K562 (cell line): ENCODE results near the gene TUBB4B. TPM values are rescaled to one million over a fixed set of nuclear protein-coding genes. Genes with fewer than 3 reads are reported as not detected.

ENCODE experiments used
- FIP1L1 ChIP-seq: fragments of 200-400 bp; formaldehyde crosslinking; IDR thresholded peaks from 2 replicates; pipeline ENCODE4 v1.6.1; 2018; ENCODE audit warnings: mild to moderate bottlenecking, low read depth, low read length; ENCODE audit not compliant: poor library complexity, severe bottlenecking
- GTF2F1 ChIP-seq: IDR thresholded peaks from 2 replicates; pipeline ENCODE4 v1.6.1; 2011; ENCODE audit warnings: low read depth, low read length, improper control_type of control experiment
- HDAC8 ChIP-seq: fragments of 450-650 bp; IDR thresholded peaks from 2 replicates; pipeline ENCODE4 v1.6.1; 2016; ENCODE audit warnings: mild to moderate bottlenecking, missing genetic modification characterization, moderate library complexity, missing compliant biosample characterization
- HDGF ChIP-seq: fragments of 450-650 bp; IDR thresholded peaks from 2 replicates; pipeline ENCODE4 v1.6.1; 2016
- KDM5B ChIP-seq: fragments of 200-600 bp; sonication (generic); IDR thresholded peaks from 2 replicates; pipeline ENCODE4 v1.6.1; 2012; ENCODE audit warnings: low read depth, mild to moderate bottlenecking, moderate library complexity, low read length, control low read depth, inconsistent platforms; ENCODE audit not compliant: insufficient replicate concordance
- KLF10 ChIP-seq: fragments of 250-450 bp; sonication (Bioruptor Pico); IDR thresholded peaks from 2 replicates; pipeline ENCODE4 v1.6.1; 2021; ENCODE audit warnings: matching md5 sums
- MXD1 ChIP-seq: fragments of 250-450 bp; sonication (Bioruptor Pico); IDR thresholded peaks from 2 replicates; pipeline ENCODE4 v1.8.0; 2021; ENCODE audit warnings: borderline replicate concordance, mild to moderate bottlenecking, moderate library complexity; ENCODE audit not compliant: poor library complexity, severe bottlenecking
- NFIC ChIP-seq: fragments of 450-650 bp; IDR thresholded peaks from 2 replicates; pipeline ENCODE4 v1.6.1; 2017; ENCODE audit warnings: mild to moderate bottlenecking, inconsistent platforms
- NR1H2 ChIP-seq: sonication (generic); formaldehyde crosslinking; IDR thresholded peaks from 2 replicates; pipeline ENCODE4 v1.4.0; 2020; ENCODE audit warnings: mild to moderate bottlenecking, missing genetic modification reagents
- NUFIP1 ChIP-seq: fragments of 450-650 bp; IDR thresholded peaks from 2 replicates; pipeline ENCODE4 v1.6.1; 2018; ENCODE audit not compliant: partially characterized antibody
- POLR2G ChIP-seq: fragments of 200-400 bp; formaldehyde crosslinking; IDR thresholded peaks from 2 replicates; pipeline ENCODE4 v1.6.1; 2017; ENCODE audit warnings: low read depth, mild to moderate bottlenecking, antibody characterized with exemption, low read length, moderate library complexity
- PTBP1 ChIP-seq: fragments of 200-400 bp; formaldehyde crosslinking; IDR thresholded peaks from 2 replicates; pipeline ENCODE4 v1.6.1; 2017; ENCODE audit warnings: low read depth, low read length
- SIX5 ChIP-seq, 2 experiments: IDR thresholded peaks; 2 replicates each; pipeline ENCODE4 v1.6.1; 2011; ENCODE audit warnings: low read length in 2 of 2, borderline replicate concordance in 1 of 2, low read depth in 1 of 2, mild to moderate bottlenecking in 1 of 2, moderate library complexity in 1 of 2; ENCODE audit not compliant: insufficient read depth in 1 of 2
- ZBTB34 ChIP-seq: fragments of 250-450 bp; sonication (Bioruptor Pico); IDR thresholded peaks from 2 replicates; pipeline ENCODE4 v1.8.0; 2021; ENCODE audit warnings: mild to moderate bottlenecking, moderate library complexity
- ZFP91 ChIP-seq: sonication (generic); formaldehyde crosslinking; IDR thresholded peaks from 2 replicates; pipeline ENCODE4 v1.8.0; 2022; ENCODE audit warnings: mild to moderate bottlenecking, missing genetic modification reagents
- ZNF12 ChIP-seq: sonication (generic); formaldehyde crosslinking; IDR thresholded peaks from 2 replicates; pipeline ENCODE4 v1.4.0; 2020; ENCODE audit warnings: mild to moderate bottlenecking, missing genetic modification reagents
- ZNF354B ChIP-seq: fragments of 250-450 bp; sonication (Bioruptor Pico); IDR thresholded peaks from 2 replicates; pipeline ENCODE4 v1.4.0; 2020
- polyA plus RNA-seq, 8 experiments: library from polyadenylated mRNA; depleted of rRNA in 4 of 8; stranded (reverse) in 5 of 8; unstranded in 3 of 8; fragments of >200 nt; fragmentation: Nextera tagmentation in 2 of 8; fragmentation: Illumina TruSeq in 1 of 8; extraction: Ambion mirVana in 2 of 8; extraction: Trizol in 1 of 8; gene quantifications; 2 replicates each; pipeline versions ENCODE4 v1.2.1 to v1.2.3, GENCODE V29; 2011 to 2014; ENCODE audit warnings: inconsistent platforms in 1 of 8, missing spikeins in 1 of 8
- total RNA-seq, 7 experiments: library from RNA; depleted of rRNA in 6 of 7; stranded (reverse); fragments of >200 nt in 6 of 7; fragmentation: Illumina TruSeq in 2 of 7; extraction: Trizol in 2 of 7; gene quantifications; 2 replicates each; pipeline versions ENCODE4 v1.2.1 to v1.2.3, GENCODE V29; 2011 to 2021; ENCODE audit warnings: low replicate concordance in 1 of 7
- TF ChIP-seq, protein P1 (sequence below): fragments of 250-450 bp; sonication (Bioruptor Pico); IDR thresholded peaks from 2 replicates; pipeline ENCODE4 v1.5.1; 2021; ENCODE audit warnings: mild to moderate bottlenecking
- TF ChIP-seq, protein P2 (sequence below), 2 experiments: fragments of 450-650 bp in 1 of 2; sonication (generic) in 1 of 2; formaldehyde crosslinking in 1 of 2; IDR thresholded peaks in 1 of 2; conservative IDR thresholded peaks in 1 of 2; 2 replicates each; pipeline versions ENCODE4 v1.6.1 to v1.8.1; 2016 to 2023; ENCODE audit warnings: mild to moderate bottlenecking in 2 of 2, moderate library complexity in 2 of 2, inconsistent platforms in 1 of 2, missing genetic modification reagents in 1 of 2

The TUBB4B gene
- total and polyA plus RNA-seq, 9 of the 15 experiments (the other 6 are each of a cell fraction or from before 2014, with no cell fraction given): 24.1 to 443 (median 268) TPM

DNA sequence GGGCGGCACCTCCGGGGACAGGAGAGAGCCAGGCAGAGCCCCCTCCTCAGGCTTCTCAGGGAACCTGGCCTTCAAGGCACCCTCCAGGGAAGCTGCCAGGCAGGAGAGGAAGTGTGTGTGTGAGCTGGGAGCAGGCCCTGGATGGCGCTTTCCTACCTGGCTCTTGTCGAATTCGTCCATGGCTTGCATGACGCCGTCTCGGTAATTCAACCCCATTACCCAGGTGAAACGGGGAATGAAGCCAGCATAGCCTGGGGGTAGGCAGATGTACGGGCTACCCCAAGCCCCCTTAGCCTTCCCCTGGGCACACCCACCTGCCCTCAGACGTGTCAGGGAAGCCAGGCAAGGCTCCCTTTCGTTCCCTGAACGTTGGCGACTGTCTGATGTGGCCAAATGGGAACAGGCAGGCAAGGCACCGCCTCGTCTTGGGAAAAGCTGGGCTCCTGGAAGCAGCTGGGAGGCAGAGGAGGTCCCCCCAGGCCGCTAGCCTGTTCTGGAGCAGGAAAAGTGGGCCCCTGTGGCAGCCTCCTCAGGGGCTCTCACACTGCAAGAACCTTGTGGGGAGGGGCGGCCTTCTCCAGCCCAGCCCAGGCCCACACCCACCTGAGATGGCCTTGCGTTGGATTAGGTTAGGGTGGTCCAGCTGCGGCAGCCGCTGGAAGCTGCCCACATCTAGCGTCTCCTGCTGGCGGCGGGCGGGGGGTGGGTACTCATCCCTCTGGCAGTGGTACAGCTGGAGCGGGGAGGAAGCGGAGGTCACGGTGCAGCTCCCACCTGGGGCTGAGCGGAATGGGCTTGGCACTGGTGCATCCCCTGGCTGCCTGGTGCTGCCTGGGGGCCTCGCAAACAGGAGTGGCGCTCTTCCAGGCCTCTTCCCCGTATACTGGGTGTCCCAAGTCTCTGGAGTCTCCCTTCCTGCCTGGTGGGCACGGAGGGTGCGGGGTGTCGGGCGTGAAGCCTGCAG is 3.7 kb downstream of the TUBB4B start (continued):
- TF ChIP-seq, protein P1, sequence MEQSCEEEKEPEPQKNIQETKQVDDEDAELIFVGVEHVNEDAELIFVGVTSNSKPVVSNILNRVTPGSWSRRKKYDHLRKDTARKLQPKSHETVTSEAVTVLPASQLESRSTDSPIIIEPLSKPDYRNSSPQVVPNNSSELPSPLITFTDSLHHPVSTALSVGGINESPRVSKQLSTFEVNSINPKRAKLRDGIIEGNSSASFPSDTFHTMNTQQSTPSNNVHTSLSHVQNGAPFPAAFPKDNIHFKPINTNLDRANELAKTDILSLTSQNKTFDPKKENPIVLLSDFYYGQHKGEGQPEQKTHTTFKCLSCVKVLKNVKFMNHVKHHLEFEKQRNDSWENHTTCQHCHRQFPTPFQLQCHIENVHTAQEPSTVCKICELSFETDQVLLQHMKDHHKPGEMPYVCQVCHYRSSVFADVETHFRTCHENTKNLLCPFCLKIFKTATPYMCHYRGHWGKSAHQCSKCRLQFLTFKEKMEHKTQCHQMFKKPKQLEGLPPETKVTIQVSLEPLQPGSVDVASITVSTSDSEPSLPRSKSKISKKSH (CRISPR knock-in tag): no peak
- no peak for TF ChIP-seq ZNF12 (CRISPR knock-in tag)
- TF ChIP-seq, protein P2, sequence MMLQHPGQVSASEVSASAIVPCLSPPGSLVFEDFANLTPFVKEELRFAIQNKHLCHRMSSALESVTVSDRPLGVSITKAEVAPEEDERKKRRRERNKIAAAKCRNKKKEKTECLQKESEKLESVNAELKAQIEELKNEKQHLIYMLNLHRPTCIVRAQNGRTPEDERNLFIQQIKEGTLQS (IDR thresholded peaks at IDR 0.05): no peak
- TF ChIP-seq, protein P2 (CRISPR knock-in tag; conservative IDR thresholded peaks at IDR 0.05): no peak
- 0 out of 2 replicates have a peak, but pooled peaks have one; percentile 23 for TF ChIP-seq PTBP1
- TF ChIP-seq ZFP91: no peak
- peak; percentile 88 for TF ChIP-seq POLR2G
- TF ChIP-seq ZBTB34 (CRISPR knock-in tag): no peak
- no peak for TF ChIP-seq MXD1 (CRISPR knock-in tag)
- TF ChIP-seq NFIC: no peak
- no peak for TF ChIP-seq GTF2F1
- TF ChIP-seq HDAC8: no peak
- TF ChIP-seq NR1H2: no peak
- no peak for TF ChIP-seq KLF10
- TF ChIP-seq KDM5B: peak; percentile 79
- no peak for TF ChIP-seq HDGF
- TF ChIP-seq NUFIP1: no peak
- TF ChIP-seq ZNF354B: no peak
- TF ChIP-seq FIP1L1: peak; percentile 56
- no peak for TF ChIP-seq SIX5 (IDR thresholded peaks at IDR 0.05; ENCODE audit: borderline replicate concordance in 1 of 2, insufficient read depth in 1 of 2, low read depth in 1 of 2, low read length in 2 of 2)
